Endothelial cell of umbilical vein (primary cell): ENCODE results near the gene EYS. TPM values are rescaled to one million over a fixed set of nuclear protein-coding genes. Genes with fewer than 3 reads are reported as not detected.

ENCODE experiments used
- BruUV-seq: library from RNA; stranded (reverse); fragments of 400-500 nt; replicated peaks from 2 replicates; lab custom pipeline; 2021; lab: Mats Ljungman, UMichigan
- CTCF ChIA-PET: fragments of 300-600, 350-600 bp; sonication (Branson Sonifier 250); formaldehyde crosslinking; loops from one replicate; lab custom pipeline; 2021; ENCODE audit warnings: antibody characterized with exemption, inconsistent platforms; lab: Charles Lee
- POLR2A ChIA-PET: fragments of 300-600, 350-600 bp; sonication (Branson Sonifier 250); formaldehyde crosslinking; loops from one replicate; lab custom pipeline; 2021; ENCODE audit warnings: antibody characterized with exemption, inconsistent platforms; lab: Charles Lee
- DNase-seq: peaks from one replicate; pipeline ENCODE4 v3.0.0-alpha.2; 2011; ENCODE audit warnings: low read depth, low spot score
- FAIRE-seq: peaks from 2 replicates; lab custom pipeline; 2011; peaks lifted over from hg19 to GRCh38; lab: Jason Lieb, UNC
- H2AFZ ChIP-seq: 2 replicates; pipeline ENCODE4 v1.6.0; 2012; ENCODE audit warnings: low read depth, low read length, control low read depth, inconsistent platforms
- H3K27ac ChIP-seq: 2 replicates; pipeline ENCODE4 v1.5.1; 2011; ENCODE audit warnings: low read depth, mild to moderate bottlenecking, control low read depth, low read length, moderate library complexity; ENCODE audit not compliant: insufficient read depth
- H3K27me3 ChIP-seq, 2 experiments: 2 replicates each; pipeline versions ENCODE4 v1.6.0 to v1.6.1; 2011; ENCODE audit warnings: low read length in 2 of 2, mixed read lengths in 1 of 2; ENCODE audit not compliant: control insufficient read depth in 2 of 2, insufficient read depth in 2 of 2
- H3K36me3 ChIP-seq, 2 experiments: 2 replicates in 1 of 2; 3 replicates in 1 of 2; pipeline ENCODE4 v1.5.1; 2011; ENCODE audit warnings: low read length in 2 of 2, mild to moderate bottlenecking in 1 of 2, moderate library complexity in 1 of 2; ENCODE audit not compliant: control insufficient read depth in 2 of 2, insufficient read depth in 2 of 2; ENCODE audit errors: extremely low read depth in 1 of 2
- H3K4me1 ChIP-seq: 3 replicates; pipeline ENCODE4 v1.5.1; 2011; ENCODE audit warnings: mild to moderate bottlenecking, low read length; ENCODE audit not compliant: control insufficient read depth, insufficient read depth; ENCODE audit errors: extremely low read depth
- H3K4me2 ChIP-seq: 2 replicates; pipeline ENCODE4 v1.6.1; 2011; ENCODE audit warnings: low read length, control low read depth, mixed read lengths; ENCODE audit not compliant: insufficient read depth
- H3K4me3 ChIP-seq, 3 experiments: fragments of 200-600 bp in 1 of 3; sonication (generic), shearing (Covaris generic) in 1 of 3; replicated peaks in 1 of 3; 2 replicates each; pipeline ENCODE4 v1.5.1; 2011 to 2016; ENCODE audit warnings: control low read depth in 3 of 3, low read length in 3 of 3, mild to moderate bottlenecking in 2 of 3, inconsistent platforms in 1 of 3, low read depth in 1 of 3, moderate library complexity in 1 of 3; ENCODE audit not compliant: insufficient read depth in 1 of 3
- H3K79me2 ChIP-seq: 2 replicates; pipeline ENCODE4 v1.6.0; 2012; ENCODE audit warnings: low read length, inconsistent platforms; ENCODE audit not compliant: control insufficient read depth, insufficient read depth
- H3K9ac ChIP-seq: replicated peaks from 2 replicates; pipeline ENCODE3; 2011; ENCODE audit warnings: low read length, control low read depth; ENCODE audit not compliant: insufficient read depth; ENCODE audit errors: extremely low read depth
- H3K9me1 ChIP-seq: replicated peaks from 3 replicates; pipeline ENCODE4 v1.6.0; 2011; ENCODE audit warnings: mild to moderate bottlenecking, low read length; ENCODE audit not compliant: control insufficient read depth, insufficient read depth; ENCODE audit errors: extremely low read depth
- H3K9me3 ChIP-seq: replicated peaks from 2 replicates; pipeline ENCODE4 v1.5.1; 2012; ENCODE audit warnings: low read length, inconsistent platforms; ENCODE audit not compliant: control insufficient read depth, insufficient read depth
- H4K20me1 ChIP-seq: replicated peaks from 2 replicates; pipeline ENCODE3; 2011; ENCODE audit warnings: mild to moderate bottlenecking, low read length; ENCODE audit not compliant: control insufficient read depth, insufficient read depth; ENCODE audit errors: extremely low read depth
- CTCF ChIP-seq, 2 donors: IDR thresholded peaks; 1 replicate in 1 of 2; 2 replicates in 1 of 2; pipeline ENCODE4 v1.5.1; 2011; ENCODE audit warnings: low read length in 2 of 2, mild to moderate bottlenecking in 2 of 2, moderate library complexity in 2 of 2, control low read depth in 1 of 2, inconsistent platforms in 1 of 2, low read depth in 1 of 2; ENCODE audit not compliant: insufficient read depth in 1 of 2; ENCODE audit errors: extremely low read depth in 1 of 2
- EZH2 ChIP-seq: IDR thresholded peaks from 2 replicates; pipeline ENCODE4 v1.6.1; 2012; ENCODE audit warnings: borderline replicate concordance, low read depth, mild to moderate bottlenecking, moderate library complexity, low read length, inconsistent platforms; ENCODE audit not compliant: severe bottlenecking
- FOS ChIP-seq: IDR thresholded peaks from 2 replicates; pipeline ENCODE4 v1.6.1; 2011; ENCODE audit warnings: mild to moderate bottlenecking, low read length, moderate library complexity, borderline replicate concordance; ENCODE audit not compliant: insufficient read depth
- GATA2 ChIP-seq: IDR thresholded peaks from 2 replicates; pipeline ENCODE4 v1.7.0; 2011; ENCODE audit warnings: low read depth, mild to moderate bottlenecking, moderate library complexity, mixed read lengths, low read length; ENCODE audit not compliant: insufficient read length, insufficient read depth
- JUN ChIP-seq: IDR thresholded peaks from 2 replicates; pipeline ENCODE4 v1.6.1; 2011; ENCODE audit warnings: borderline replicate concordance, low read depth; ENCODE audit not compliant: insufficient read length, insufficient read depth
- MYC ChIP-seq: IDR thresholded peaks from one replicate; pipeline ENCODE4 v1.6.1; 2011; ENCODE audit warnings: mild to moderate bottlenecking, low read depth, low read length
- POLR2A ChIP-seq: IDR thresholded peaks from 2 replicates; pipeline ENCODE4 v1.6.1; 2012; ENCODE audit warnings: low read depth, mild to moderate bottlenecking, control low read depth, low read length
- POLR2AphosphoS5 ChIP-seq: IDR thresholded peaks from 2 replicates; pipeline ENCODE4 v1.6.1; 2012; ENCODE audit warnings: low read depth, mild to moderate bottlenecking, control low read depth, low read length, moderate library complexity; ENCODE audit not compliant: insufficient read depth
- dilution Hi-C: fragments of 300-500 bp; cut with MboI; formaldehyde crosslinking; loops from one replicate; pipeline ENCODE4 v1.15.0; 2019; ENCODE audit warnings: low sequenced_read_pairs; ENCODE audit not compliant: extremely low pct_ligation_motif_present
- intact Hi-C: fragments of 100-400 bp; cut with micrococcal nuclease; formaldehyde crosslinking; loops from one replicate; pipeline ENCODE4 v1.10.0; 2022
- polyA plus RNA-seq, 4 experiments: library from polyadenylated mRNA; depleted of rRNA in 3 of 4; stranded (reverse) in 3 of 4; unstranded in 1 of 4; fragments of >200 nt; gene quantifications; 2 replicates each; pipeline versions ENCODE4 v1.2.1 to v1.2.3, GENCODE V29; 2011 to 2012; ENCODE audit warnings: missing spikeins in 1 of 4
- total RNA-seq: library from RNA; stranded (reverse); gene quantifications from 2 replicates; pipeline ENCODE4 v1.2.3, GENCODE V29; 2021
- TF ChIP-seq, protein P1 (sequence below): IDR thresholded peaks from 2 replicates; pipeline ENCODE4 v1.6.1; 2011; ENCODE audit not compliant: insufficient read depth, insufficient read length

Gene EYS
- total and polyA plus RNA-seq, 2 donors (not counting 3 experiments of a cell fraction or from before 2014, with no cell fraction given): 0.01 to 0.27 TPM

DNA sequence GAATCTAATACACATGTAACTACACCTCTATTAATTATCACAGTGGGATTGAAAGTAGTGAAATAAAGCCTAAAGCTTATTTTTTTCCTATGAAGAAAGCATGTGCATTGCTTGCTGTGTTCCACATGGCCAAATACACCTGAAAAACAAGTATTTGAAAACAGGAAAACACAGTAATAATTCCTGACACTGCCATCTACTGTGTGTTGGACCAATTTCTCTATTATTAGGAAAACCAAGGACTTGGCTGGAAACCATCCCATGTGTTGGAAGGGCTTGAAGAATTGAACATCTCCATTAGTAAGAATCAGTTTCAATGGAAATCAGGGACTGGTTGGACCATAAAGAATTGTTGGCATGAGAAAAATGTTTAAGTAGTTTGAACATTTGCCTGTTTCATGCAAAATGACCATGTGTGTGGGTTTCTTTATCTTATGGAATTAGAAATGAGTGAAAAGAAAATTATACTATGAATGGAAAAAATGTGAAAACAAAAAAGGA is 1947.4 kb downstream of the EYS start:
- DNase-seq (no peak), FAIRE-seq (no peak)
- Histone ChIP-seq H3K9me1 (no peaks in the 10 kb centered on the region), H3K27ac (no peak overlapping the region), H3K36me3 (no peaks in the 10 kb centered on the region), H3K4me2 (no peak overlapping the region), H3K79me2 (no peaks in the 10 kb centered on the region), H3K9me3 (no peaks in the 10 kb centered on the region), H3K4me3 (no peak overlapping the region), H3K27me3 (peaks cover 0 to 3% of the 10 kb centered on the region in 2 experiments), H3K9ac (no peak overlapping the region), H4K20me1 (no peaks in the 10 kb centered on the region), H3K4me1 (no peaks in the 10 kb centered on the region), H2AFZ (no peak overlapping the region)
- ChIA-PET POLR2A (no interaction called here), CTCF (interaction anchor here (6.9 kb wide), 1 partner anchor 161 kb away, joined by 61 read pairs; no protein-coding TSS in a partner anchor)
- intact Hi-C loops: no loop called here
- dilution Hi-C loops: no loop called here
- BruUV-seq: no TSS peak
- no peak for TF ChIP-seq GATA2
- TF ChIP-seq POLR2A: no peak
- TF ChIP-seq JUN: no peak
- no peak for TF ChIP-seq EZH2
- TF ChIP-seq, protein P1, sequence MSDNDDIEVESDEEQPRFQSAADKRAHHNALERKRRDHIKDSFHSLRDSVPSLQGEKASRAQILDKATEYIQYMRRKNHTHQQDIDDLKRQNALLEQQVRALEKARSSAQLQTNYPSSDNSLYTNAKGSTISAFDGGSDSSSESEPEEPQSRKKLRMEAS: no peak
- TF ChIP-seq CTCF (IDR thresholded peaks at IDR 0.05; ENCODE audit: extremely low read depth in 1 of 2, insufficient read depth in 1 of 2, low read depth in 1 of 2, low read length in 2 of 2): no peak
- TF ChIP-seq POLR2AphosphoS5: no peak
- TF ChIP-seq MYC: no peak
- no peak for TF ChIP-seq FOS
